Measurements from ENCODE around the gene ATP2B1. TPM values are rescaled to one million over a fixed set of nuclear protein-coding genes. Genes with fewer than 3 reads are reported as not detected.

The ATP2B1 gene
- total and polyA plus RNA-seq, 9 donors = 9.0 to 60.3 (median 25.6) TPM

- Histone ChIP-seq H3K27me3 (no peaks in the 10 kb centered on the region), H3K27ac (no peak overlapping the region), H3K36me3 (no peaks in the 10 kb centered on the region), H3K9me3 (no peaks in the 10 kb centered on the region), H3K4me3 (no peak overlapping the region), H3K4me1 (ENCODE audit: insufficient read depth) (no peaks in the 10 kb centered on the region)
- no peak for TF ChIP-seq EP300 (IDR thresholded peaks at IDR 0.05)
- TF ChIP-seq POLR2A (IDR thresholded peaks at IDR 0.05) = no peak
- no peak for TF ChIP-seq CTCF (IDR thresholded peaks at IDR 0.05)
- DNase-seq = no peak
- intact Hi-C loops (cut with DNase I) = no loop called here
- WGBS, 3 donors = 93 to 99% (median 98%) methylated on average over 2 of the region's 2 CpGs
Observed at GRCh38 chr12:89672589-89672979, 36.1 kb downstream of the ATP2B1 start.

- TF ChIP-seq EP300 (IDR thresholded peaks at IDR 0.05) (no peak), CTCF (IDR thresholded peaks at IDR 0.05) (no peak), POLR2A (IDR thresholded peaks at IDR 0.05) (no peak)
- H3K4me1 ChIP-seq (ENCODE audit: insufficient read depth) = no peaks in the 10 kb centered on the region
- H3K27ac ChIP-seq = no peak overlapping the region
- no peak overlapping the region for H3K4me3 ChIP-seq
- intact Hi-C loops (cut with DNase I) = no loop called here
- WGBS, 3 donors = 71 to 82% (median 72%) methylated on average over 4 of the region's 4 CpGs
- no peaks in the 10 kb centered on the region for H3K27me3 ChIP-seq
- DNase-seq = no peak
- no peaks in the 10 kb centered on the region for H3K36me3 ChIP-seq
- H3K9me3 ChIP-seq = no peaks in the 10 kb centered on the region
Observed at GRCh38 chr12:89671469-89671868, 37.2 kb downstream of the ATP2B1 start.

DNA sequence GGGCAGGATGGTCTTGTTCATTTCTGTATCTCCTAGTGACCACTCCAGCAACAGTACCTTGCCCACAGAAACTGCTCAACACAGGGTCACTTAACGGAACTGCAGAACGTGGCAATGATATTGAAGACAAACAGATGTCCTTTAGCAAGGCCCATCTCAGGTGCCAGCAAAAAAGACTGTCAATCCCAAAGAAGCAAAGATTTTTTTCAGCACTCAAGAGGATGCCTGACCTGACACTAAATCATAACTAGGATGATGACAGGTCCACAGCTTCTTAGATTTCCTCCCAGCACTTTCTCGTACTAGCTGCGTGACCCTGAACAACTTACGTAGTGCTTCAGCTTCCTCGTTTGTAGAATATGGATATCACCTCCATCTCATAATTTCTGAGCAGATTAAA lies 39.4 kb downstream of the ATP2B1 start:
- no peaks in the 10 kb centered on the region for H3K27me3 ChIP-seq
- no peak for DNase-seq
- no peaks in the 10 kb centered on the region for H3K4me1 ChIP-seq (ENCODE audit: insufficient read depth)
- H3K9me3 ChIP-seq = no peaks in the 10 kb centered on the region
- H3K4me3 ChIP-seq = no peak overlapping the region
- TF ChIP-seq EP300 (IDR thresholded peaks at IDR 0.05) (no peak), POLR2A (IDR thresholded peaks at IDR 0.05) (no peak)
- H3K27ac ChIP-seq = no peak overlapping the region
- no peaks in the 10 kb centered on the region for H3K36me3 ChIP-seq
- intact Hi-C loops (cut with DNase I) = no loop called here
- WGBS, 3 donors = 94 to 95% (median 94%) methylated on average over 6 of the region's 6 CpGs

DNA sequence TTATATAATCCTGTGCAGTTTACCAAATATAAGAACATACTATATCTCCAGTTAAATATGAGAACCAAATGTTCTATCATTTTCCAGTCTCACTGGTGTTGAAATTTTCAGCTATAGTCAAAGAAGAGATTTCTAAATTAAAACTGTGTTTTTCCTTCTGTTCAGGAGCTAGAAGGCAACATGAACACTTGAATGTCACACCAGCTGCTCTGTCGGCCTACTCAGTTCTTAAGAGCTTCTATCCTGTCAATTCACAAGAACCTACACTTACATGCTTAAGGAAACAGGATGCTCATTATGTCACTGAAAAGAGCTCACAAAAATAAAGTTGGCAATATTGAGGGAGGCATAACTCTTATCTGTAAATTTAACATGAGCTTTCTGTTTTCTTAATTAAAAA lies 43.1 kb downstream of the ATP2B1 start:
- Histone ChIP-seq H3K36me3 (no peaks in the 10 kb centered on the region), H3K4me3 (no peak overlapping the region), H3K9me3 (no peaks in the 10 kb centered on the region), H3K27ac (no peak overlapping the region), H3K27me3 (no peaks in the 10 kb centered on the region), H3K4me1 (ENCODE audit: insufficient read depth) (no peaks in the 10 kb centered on the region)
- intact Hi-C loops (cut with DNase I) = no loop called here
- TF ChIP-seq CTCF (IDR thresholded peaks at IDR 0.05) (no peak), EP300 (IDR thresholded peaks at IDR 0.05) (no peak), POLR2A (IDR thresholded peaks at IDR 0.05) (no peak)
- WGBS, 3 donors = 64 to 80% (median 72%) methylated on average over 1 of the region's 1 CpG
- DNase-seq = no peak

DNA sequence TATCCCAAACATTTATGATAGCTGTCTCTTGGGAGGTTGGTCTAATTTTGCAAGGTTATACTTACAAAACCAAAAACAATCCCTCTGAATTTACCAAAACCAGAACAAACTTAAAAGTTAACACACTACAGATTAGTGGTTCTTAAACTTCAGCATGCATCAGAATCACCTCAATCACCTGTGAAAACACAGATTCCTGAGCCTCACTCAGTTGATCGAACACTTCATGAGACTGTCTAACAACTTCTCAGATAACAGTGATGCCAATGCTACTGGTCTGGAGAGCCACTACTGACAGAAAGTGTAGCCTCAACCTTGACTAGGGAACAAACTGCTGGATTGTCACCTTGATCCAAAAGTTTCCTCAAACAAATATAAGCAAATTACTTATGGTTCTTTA lies 44.2 kb downstream of the ATP2B1 start:
- Histone ChIP-seq H3K27ac (no peak overlapping the region), H3K4me3 (no peak overlapping the region), H3K27me3 (no peaks in the 10 kb centered on the region), H3K4me1 (ENCODE audit: insufficient read depth) (no peaks in the 10 kb centered on the region), H3K9me3 (no peaks in the 10 kb centered on the region), H3K36me3 (no peaks in the 10 kb centered on the region)
- TF ChIP-seq CTCF (IDR thresholded peaks at IDR 0.05) (no peak), POLR2A (IDR thresholded peaks at IDR 0.05) (no peak), EP300 (IDR thresholded peaks at IDR 0.05) (no peak)
- 92 to 96% (median 94%) methylated on average over 1 of the region's 1 CpG for WGBS, 3 donors
- DNase-seq = no peak
- intact Hi-C loops (cut with DNase I) = no loop called here
